Esophagus squamous epithelium (tissue), 4 donors: Measurements from ENCODE around the gene NPY.

Source experiments
- CTCF ChIP-seq, 6 experiments: fragments of 450-650 bp in 4 of 6; fragments of 200-600 bp in 2 of 6; sonication (generic) in 2 of 6; IDR thresholded peaks; one replicate each; pipeline ENCODE4 v1.5.1; 2016 to 2019; ENCODE audit warnings: antibody characterized with exemption in 6 of 6, mild to moderate bottlenecking in 4 of 6, moderate library complexity in 4 of 6
- POLR2A ChIP-seq, 4 donors: fragments of 450-650 bp; IDR thresholded peaks; one replicate each; pipeline ENCODE4 v1.6.1; 2017; ENCODE audit warnings: antibody characterized with exemption in 4 of 4, mild to moderate bottlenecking in 4 of 4, moderate library complexity in 3 of 4

- TF ChIP-seq CTCF (IDR thresholded peaks at IDR 0.05) (no peak), POLR2A (IDR thresholded peaks at IDR 0.05) (no peak)
Observed at GRCh38 chr7:24328050-24328449, 44.1 kb downstream of the NPY start.
